Mesothelial cell of epicardium (in vitro differentiated cells): ENCODE data around the gene RBMS1. TPM values are rescaled to one million over a fixed set of nuclear protein-coding genes. Genes with fewer than 3 reads are reported as not detected.

ENCODE experiments used
- DNase-seq, 2 experiments: peaks; one replicate each; pipeline ENCODE4 v3.0.0; 2021; ENCODE audit warnings: low spot score in 2 of 2; ENCODE audit not compliant: unreplicated experiment in 2 of 2
- H3K27ac Mint-ChIP-seq: 2 replicates; pipeline ENCODE4 v1.8.0; 2021; ENCODE audit warnings: mixed read lengths
- H3K27me3 Mint-ChIP-seq: 2 replicates; pipeline ENCODE4 v1.8.0; 2021; ENCODE audit warnings: low read depth, mixed read lengths
- H3K36me3 Mint-ChIP-seq: 2 replicates; pipeline ENCODE4 v1.8.0; 2021; ENCODE audit warnings: mixed read lengths
- H3K4me1 Mint-ChIP-seq: 2 replicates; pipeline ENCODE4 v1.8.0; 2021; ENCODE audit warnings: mixed read lengths
- H3K4me3 Mint-ChIP-seq: 2 replicates; pipeline ENCODE4 v1.8.0; 2021; ENCODE audit warnings: mild to moderate bottlenecking, moderate library complexity, mixed read lengths
- H3K9me3 Mint-ChIP-seq: 2 replicates; pipeline ENCODE4 v1.8.0; 2021; ENCODE audit warnings: mixed read lengths
- total RNA-seq: library from RNA; stranded (reverse); gene quantifications from 3 replicates; pipeline ENCODE4 v1.2.1, GENCODE V29; 2021
- TF ChIP-seq, protein P1 (sequence below): fragments of 200-600 bp; sonication (generic); IDR thresholded peaks from one replicate; pipeline ENCODE4 v1.5.0; 2021; ENCODE audit warnings: antibody characterized with exemption; ENCODE audit not compliant: unreplicated experiment

Gene RBMS1
- total RNA-seq, 1 donor from 2014 or later, result 128 TPM

DNA sequence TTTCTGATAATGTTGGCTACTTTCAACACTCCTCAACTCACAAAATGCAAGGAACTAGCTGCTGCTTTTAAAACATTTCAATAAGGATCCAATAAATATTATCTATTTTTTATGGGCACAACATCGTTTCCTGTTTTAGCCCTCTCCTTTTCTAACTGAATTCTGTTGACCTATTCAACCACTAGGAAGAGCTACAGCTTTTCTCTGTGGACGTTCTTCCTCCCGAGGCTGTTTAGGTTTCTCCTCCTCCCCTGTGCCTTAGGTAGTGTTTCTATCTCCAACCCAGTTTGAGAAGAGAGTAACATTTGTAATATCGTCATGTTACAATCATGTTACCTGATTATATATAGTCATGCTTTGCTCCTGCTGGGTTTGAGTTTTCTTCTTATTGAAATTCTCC, 202.2 kb downstream of the RBMS1 start:
- Mint-ChIP-seq H3K36me3 (peaks cover 29% of the 10 kb centered on the region), H3K4me3 (no peak overlapping the region), H3K27ac (no peak overlapping the region), H3K9me3 (no peaks in the 10 kb centered on the region), H3K27me3 (no peaks in the 10 kb centered on the region), H3K4me1 (peaks cover 35% of the 10 kb centered on the region)
- DNase-seq, result no peak
- TF ChIP-seq, protein P1, sequence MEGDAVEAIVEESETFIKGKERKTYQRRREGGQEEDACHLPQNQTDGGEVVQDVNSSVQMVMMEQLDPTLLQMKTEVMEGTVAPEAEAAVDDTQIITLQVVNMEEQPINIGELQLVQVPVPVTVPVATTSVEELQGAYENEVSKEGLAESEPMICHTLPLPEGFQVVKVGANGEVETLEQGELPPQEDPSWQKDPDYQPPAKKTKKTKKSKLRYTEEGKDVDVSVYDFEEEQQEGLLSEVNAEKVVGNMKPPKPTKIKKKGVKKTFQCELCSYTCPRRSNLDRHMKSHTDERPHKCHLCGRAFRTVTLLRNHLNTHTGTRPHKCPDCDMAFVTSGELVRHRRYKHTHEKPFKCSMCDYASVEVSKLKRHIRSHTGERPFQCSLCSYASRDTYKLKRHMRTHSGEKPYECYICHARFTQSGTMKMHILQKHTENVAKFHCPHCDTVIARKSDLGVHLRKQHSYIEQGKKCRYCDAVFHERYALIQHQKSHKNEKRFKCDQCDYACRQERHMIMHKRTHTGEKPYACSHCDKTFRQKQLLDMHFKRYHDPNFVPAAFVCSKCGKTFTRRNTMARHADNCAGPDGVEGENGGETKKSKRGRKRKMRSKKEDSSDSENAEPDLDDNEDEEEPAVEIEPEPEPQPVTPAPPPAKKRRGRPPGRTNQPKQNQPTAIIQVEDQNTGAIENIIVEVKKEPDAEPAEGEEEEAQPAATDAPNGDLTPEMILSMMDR, result no peak

DNA sequence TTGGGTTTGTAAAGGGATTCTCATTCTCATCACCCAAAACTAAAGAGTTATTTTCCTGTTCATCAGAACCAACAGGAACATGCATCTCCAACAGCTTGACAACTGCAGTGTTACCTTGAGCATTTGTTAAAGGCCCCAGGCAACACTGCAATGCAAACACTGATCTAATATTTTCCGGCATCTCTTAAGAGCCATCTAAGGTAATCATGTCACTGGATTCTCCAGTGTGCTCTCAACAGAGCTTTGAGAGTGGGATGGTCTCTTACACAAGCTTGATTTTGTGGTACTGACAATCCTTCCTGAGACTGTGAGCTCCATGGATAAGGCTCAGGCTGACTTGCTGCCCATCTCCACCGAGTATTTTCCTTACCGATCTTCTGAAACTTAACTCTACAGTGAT, 203.0 kb downstream of the RBMS1 start:
- H3K27me3 Mint-ChIP-seq, result no peaks in the 10 kb centered on the region
- peaks cover 23% of the 10 kb centered on the region for H3K36me3 Mint-ChIP-seq
- H3K9me3 Mint-ChIP-seq, result no peaks in the 10 kb centered on the region
- H3K27ac Mint-ChIP-seq, result no peak overlapping the region
- no peak for DNase-seq
- H3K4me3 Mint-ChIP-seq, result no peak overlapping the region
- peaks cover 29% of the 10 kb centered on the region for H3K4me1 Mint-ChIP-seq
- TF ChIP-seq, protein P1, result no peak

DNA sequence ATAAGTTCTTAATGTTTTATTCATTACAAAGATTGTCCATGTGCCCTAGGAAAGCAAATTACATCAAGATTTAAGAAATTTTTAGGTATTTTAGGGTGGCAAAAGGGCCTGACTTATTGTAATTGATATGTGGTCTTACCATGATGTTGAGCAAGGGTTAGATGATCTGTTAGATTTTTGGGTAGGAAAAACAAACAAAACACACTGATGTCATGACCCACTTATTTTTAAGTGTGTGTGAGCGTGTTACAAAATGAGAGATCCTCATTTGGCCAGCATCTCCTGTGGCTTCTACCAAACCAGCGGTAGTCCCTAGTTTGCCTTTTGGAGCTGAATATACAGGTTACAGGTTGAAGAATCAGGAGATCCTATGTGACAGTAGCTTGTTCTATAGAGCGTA, 203.8 kb downstream of the RBMS1 start:
- peaks cover 24% of the 10 kb centered on the region for H3K4me1 Mint-ChIP-seq
- no peak for DNase-seq
- TF ChIP-seq, protein P1, result no peak
- no peaks in the 10 kb centered on the region for H3K27me3 Mint-ChIP-seq
- no peak overlapping the region for H3K4me3 Mint-ChIP-seq
- peak overlapping the region; percentile 57 for H3K27ac Mint-ChIP-seq
- peaks cover 21% of the 10 kb centered on the region for H3K36me3 Mint-ChIP-seq
- H3K9me3 Mint-ChIP-seq, result no peaks in the 10 kb centered on the region

DNA sequence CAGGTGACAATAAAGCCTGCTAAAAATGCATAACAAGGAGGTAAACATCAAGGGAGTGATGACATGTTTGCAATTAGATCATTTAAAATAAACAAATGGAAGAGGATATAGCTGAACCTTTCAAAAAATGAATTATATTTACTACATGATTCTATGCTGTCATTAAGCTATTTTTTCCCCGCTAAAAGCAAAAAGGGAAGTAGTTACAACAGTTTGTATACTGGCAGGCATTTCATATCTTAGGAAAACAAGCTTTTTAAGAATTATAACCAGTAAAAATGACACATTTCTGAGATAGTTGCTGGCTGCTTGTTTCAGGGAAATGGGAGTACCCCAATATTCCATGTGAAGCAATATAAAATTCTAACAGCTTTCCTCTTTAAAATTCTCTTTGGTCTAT, 204.5 kb downstream of the RBMS1 start:
- H3K27ac Mint-ChIP-seq, result no peak overlapping the region

DNA sequence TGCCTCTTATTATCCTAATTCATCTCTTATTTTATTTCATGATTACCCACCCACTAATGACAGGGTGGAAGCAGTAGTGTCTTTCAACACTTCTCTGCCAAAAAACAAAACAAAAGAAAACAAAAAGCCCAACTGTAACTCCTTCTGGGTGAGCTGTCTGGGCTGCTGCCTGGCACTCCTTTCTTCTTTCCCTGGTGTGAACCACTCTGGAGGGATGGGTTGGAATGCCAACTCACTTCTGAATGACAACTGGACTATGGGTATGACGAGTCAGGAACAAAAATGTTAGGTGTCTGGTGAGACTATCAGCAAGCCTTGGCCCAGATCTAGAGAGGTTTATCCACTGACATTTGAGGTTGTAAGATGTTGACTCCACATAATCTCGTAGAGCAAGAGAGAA, 205.3 kb downstream of the RBMS1 start:
- peaks cover 5% of the 10 kb centered on the region for H3K9me3 Mint-ChIP-seq
- H3K4me3 Mint-ChIP-seq, result no peak overlapping the region
- H3K4me1 Mint-ChIP-seq, result peaks cover 14% of the 10 kb centered on the region
- peak overlapping the region; percentile 62 for H3K27ac Mint-ChIP-seq
- DNase-seq, result no peak
- H3K36me3 Mint-ChIP-seq, result peaks cover 33% of the 10 kb centered on the region
- no peaks in the 10 kb centered on the region for H3K27me3 Mint-ChIP-seq
- TF ChIP-seq, protein P1, result no peak

More for the DNA sequence above, 204.5 kb downstream of the RBMS1 start:
- H3K27me3 Mint-ChIP-seq, result no peaks in the 10 kb centered on the region
- DNase-seq, result no peak
- peaks cover 19% of the 10 kb centered on the region for H3K4me1 Mint-ChIP-seq
- H3K9me3 Mint-ChIP-seq, result peaks cover 5% of the 10 kb centered on the region
- TF ChIP-seq, protein P1, result no peak
- peaks cover 28% of the 10 kb centered on the region for H3K36me3 Mint-ChIP-seq
- no peak overlapping the region for H3K4me3 Mint-ChIP-seq

DNA sequence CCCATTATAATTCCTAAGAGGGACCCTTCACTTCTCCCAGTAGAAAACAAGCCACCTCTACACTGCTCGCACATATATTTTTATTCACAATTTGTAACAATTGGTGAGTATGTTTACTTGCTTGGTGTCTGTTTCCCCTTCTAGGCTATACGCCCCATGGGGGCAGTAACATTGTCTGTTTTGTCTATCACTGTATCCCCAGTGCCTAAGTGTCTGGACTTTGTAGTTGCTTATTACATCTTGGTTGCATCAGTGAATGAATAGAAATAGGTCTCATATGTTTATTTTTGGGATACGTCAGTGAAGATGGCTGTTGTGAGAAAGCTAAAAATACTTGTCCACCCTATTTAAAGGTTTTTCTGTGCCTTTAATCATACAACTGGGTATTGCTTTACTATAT, 206.1 kb downstream of the RBMS1 start:
- peaks cover 5% of the 10 kb centered on the region for H3K9me3 Mint-ChIP-seq
- peaks cover 6% of the 10 kb centered on the region for H3K4me1 Mint-ChIP-seq
- DNase-seq, result no peak
- no peak overlapping the region for H3K4me3 Mint-ChIP-seq
- no peak overlapping the region for H3K27ac Mint-ChIP-seq
- TF ChIP-seq, protein P1, result no peak
- no peaks in the 10 kb centered on the region for H3K27me3 Mint-ChIP-seq
- H3K36me3 Mint-ChIP-seq, result peaks cover 33% of the 10 kb centered on the region
